OCI-LY3 (cell line): ENCODE results near the gene ICAM3.

Experiments used
- EZH2phosphoT487 ChIP-seq: fragments of 200-600 bp; shearing (Covaris generic); IDR thresholded peaks from 2 replicates; pipeline ENCODE4 v1.6.1; 2018; ENCODE audit warnings: antibody characterized with exemption, mixed run types, low read depth
- TF ChIP-seq, protein P1 (sequence below): fragments of 200-600, 300-600 bp; sonication (generic); IDR thresholded peaks from 2 replicates; pipeline ENCODE4 v1.5.1; 2014; ENCODE audit warnings: antibody characterized with exemption, low read length, low read depth

- TF ChIP-seq, protein P1, sequence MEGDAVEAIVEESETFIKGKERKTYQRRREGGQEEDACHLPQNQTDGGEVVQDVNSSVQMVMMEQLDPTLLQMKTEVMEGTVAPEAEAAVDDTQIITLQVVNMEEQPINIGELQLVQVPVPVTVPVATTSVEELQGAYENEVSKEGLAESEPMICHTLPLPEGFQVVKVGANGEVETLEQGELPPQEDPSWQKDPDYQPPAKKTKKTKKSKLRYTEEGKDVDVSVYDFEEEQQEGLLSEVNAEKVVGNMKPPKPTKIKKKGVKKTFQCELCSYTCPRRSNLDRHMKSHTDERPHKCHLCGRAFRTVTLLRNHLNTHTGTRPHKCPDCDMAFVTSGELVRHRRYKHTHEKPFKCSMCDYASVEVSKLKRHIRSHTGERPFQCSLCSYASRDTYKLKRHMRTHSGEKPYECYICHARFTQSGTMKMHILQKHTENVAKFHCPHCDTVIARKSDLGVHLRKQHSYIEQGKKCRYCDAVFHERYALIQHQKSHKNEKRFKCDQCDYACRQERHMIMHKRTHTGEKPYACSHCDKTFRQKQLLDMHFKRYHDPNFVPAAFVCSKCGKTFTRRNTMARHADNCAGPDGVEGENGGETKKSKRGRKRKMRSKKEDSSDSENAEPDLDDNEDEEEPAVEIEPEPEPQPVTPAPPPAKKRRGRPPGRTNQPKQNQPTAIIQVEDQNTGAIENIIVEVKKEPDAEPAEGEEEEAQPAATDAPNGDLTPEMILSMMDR: no peak
- no peak for TF ChIP-seq EZH2phosphoT487
Measured at GRCh38 chr19:10362259-10362658, 22.8 kb upstream of the ICAM3 start.
